Neuronal stem cell (in vitro differentiated cells): ENCODE data around the gene ARHGAP22.

Source experiments
- DNase-seq: peaks from one replicate; pipeline ENCODE4 v3.0.0-alpha.2; 2013; ENCODE audit warnings: low spot score
- H2AFZ ChIP-seq: one replicate; pipeline ENCODE4 v1.6.1; 2013; ENCODE audit warnings: mild to moderate bottlenecking, low read length, inconsistent platforms
- H2AK5ac ChIP-seq: 2 replicates; pipeline ENCODE4 v1.6.1; 2013; ENCODE audit warnings: low read depth, mild to moderate bottlenecking, inconsistent platforms, low read length, moderate library complexity, mixed read lengths
- H2BK120ac ChIP-seq: 2 replicates; pipeline ENCODE4 v1.6.1; 2013; ENCODE audit warnings: low read depth, mild to moderate bottlenecking, inconsistent platforms, low read length, moderate library complexity, mixed read lengths
- H2BK12ac ChIP-seq: one replicate; pipeline ENCODE4 v1.6.1; 2013; ENCODE audit warnings: low read length, inconsistent platforms
- H2BK15ac ChIP-seq: 2 replicates; pipeline ENCODE4 v1.6.1; 2013; ENCODE audit warnings: mild to moderate bottlenecking, low read length, inconsistent platforms, mixed read lengths
- H2BK5ac ChIP-seq: one replicate; pipeline ENCODE4 v1.6.1; 2013; ENCODE audit warnings: inconsistent platforms, mild to moderate bottlenecking, low read length, moderate library complexity
- H3K14ac ChIP-seq: one replicate; pipeline ENCODE4 v1.6.1; 2013; ENCODE audit warnings: low read length, inconsistent platforms
- H3K18ac ChIP-seq: 2 replicates; pipeline ENCODE4 v1.6.1; 2013; ENCODE audit warnings: low read length, inconsistent platforms
- H3K23ac ChIP-seq: 2 replicates; pipeline ENCODE4 v1.6.1; 2013; ENCODE audit warnings: low read depth, mild to moderate bottlenecking, mixed read lengths, low read length, inconsistent platforms; ENCODE audit not compliant: poor library complexity
- H3K27ac ChIP-seq: replicated peaks from 3 replicates; pipeline ENCODE4 v1.5.1; 2013; ENCODE audit warnings: low read length, inconsistent platforms
- H3K27me3 ChIP-seq, 3 experiments: 2 replicates each; pipeline ENCODE4 v1.6.1; 2013; ENCODE audit warnings: low read length in 3 of 3, mild to moderate bottlenecking in 2 of 3, inconsistent platforms in 1 of 3, low read depth in 1 of 3, mixed read lengths in 1 of 3, moderate library complexity in 1 of 3; ENCODE audit not compliant: control insufficient read depth in 3 of 3, insufficient read depth in 3 of 3
- H3K36me3 ChIP-seq, 2 donors: replicated peaks in 1 of 2; 2 replicates each; pipeline ENCODE4 v1.6.1; 2013; ENCODE audit warnings: low read length in 2 of 2; ENCODE audit not compliant: control insufficient read depth in 2 of 2, insufficient read depth in 2 of 2
- H3K4ac ChIP-seq: 2 replicates; pipeline ENCODE4 v1.6.1; 2013; ENCODE audit warnings: inconsistent platforms, mild to moderate bottlenecking, low read length, moderate library complexity
- H3K4me1 ChIP-seq, 2 donors: 1 replicate in 1 of 2; 2 replicates in 1 of 2; pipeline ENCODE4 v1.6.1; 2013; ENCODE audit warnings: low read length in 2 of 2, low read depth in 1 of 2; ENCODE audit not compliant: control insufficient read depth in 2 of 2, insufficient read depth in 1 of 2
- H3K4me2 ChIP-seq: one replicate; pipeline ENCODE4 v1.6.1; 2013; ENCODE audit warnings: mild to moderate bottlenecking, low read length, inconsistent platforms; ENCODE audit not compliant: insufficient read depth, poor library complexity, severe bottlenecking
- H3K4me3 ChIP-seq, 2 donors: 2 replicates each; pipeline ENCODE4 v1.5.1; 2013; ENCODE audit warnings: low read length in 2 of 2, mild to moderate bottlenecking in 2 of 2, inconsistent platforms in 1 of 2, moderate library complexity in 1 of 2
- H3K79me1 ChIP-seq: one replicate; pipeline ENCODE4 v1.6.1; 2013; ENCODE audit warnings: low read depth, mild to moderate bottlenecking, inconsistent platforms, low read length, moderate library complexity
- H3K9ac ChIP-seq: one replicate; pipeline ENCODE4 v1.6.1; 2013; ENCODE audit warnings: mild to moderate bottlenecking, low read depth, low read length, inconsistent platforms; ENCODE audit not compliant: poor library complexity
- H3K9me3 ChIP-seq, 2 donors: replicated peaks in 1 of 2; 2 replicates each; pipeline versions ENCODE3 to v1.6.1; 2013; ENCODE audit warnings: low read length in 2 of 2, mild to moderate bottlenecking in 2 of 2, inconsistent platforms in 1 of 2, low read depth in 1 of 2, mixed read lengths in 1 of 2, moderate library complexity in 1 of 2; ENCODE audit not compliant: control insufficient read depth in 2 of 2, insufficient read depth in 1 of 2
- H4K8ac ChIP-seq: one replicate; pipeline ENCODE4 v1.6.1; 2013; ENCODE audit warnings: low read depth, mild to moderate bottlenecking, inconsistent platforms, low read length, moderate library complexity
- H4K91ac ChIP-seq: one replicate; pipeline ENCODE4 v1.6.1; 2013; ENCODE audit warnings: low read length, low read depth, mild to moderate bottlenecking, inconsistent platforms; ENCODE audit not compliant: poor library complexity
- WGBS, 2 donors: extraction: QIAGEN DNeasy Blood & Tissue Kit; methylation state at CpG; one replicate each; pipeline ENCODE4 v1.1.7; 2013; ENCODE audit warnings: missing lambda C conversion rate in 2 of 2, mixed read lengths in 1 of 2; ENCODE audit not compliant: insufficient read length in 2 of 2, insufficient replicate concordance in 1 of 2; ENCODE audit errors: extremely low coverage in 2 of 2; 5-methylcytosine and 5-hydroxymethylcytosine counted together

ARHGAP22 gene

DNA sequence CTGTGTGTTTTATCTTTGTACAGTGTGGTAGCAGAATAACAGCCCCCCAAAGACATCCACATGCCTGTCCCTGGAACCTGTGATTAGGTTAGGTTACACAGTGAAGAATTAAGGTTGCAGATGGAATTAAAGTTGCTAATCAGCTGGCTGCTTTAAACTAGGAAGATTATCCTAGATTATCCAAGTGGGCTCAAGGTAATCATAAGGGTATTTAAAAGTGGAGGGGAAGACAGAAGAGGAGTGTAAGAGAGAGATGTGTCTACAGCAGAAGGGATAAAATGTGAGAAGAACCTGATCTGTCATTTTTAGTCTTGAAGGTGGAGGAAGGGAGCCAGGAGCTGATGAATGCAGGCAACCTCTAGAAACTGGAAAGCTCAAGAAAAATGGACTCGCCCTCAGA lies 117.6 kb downstream of the ARHGAP22 start:
- no peak overlapping the region for H3K18ac ChIP-seq
- no peak overlapping the region for H4K8ac ChIP-seq
- no peak overlapping the region for H3K27ac ChIP-seq
- H2BK12ac ChIP-seq, result no peak overlapping the region
- H3K9ac ChIP-seq, result no peak overlapping the region
- H2BK15ac ChIP-seq, result no peak overlapping the region
- peaks cover 0 to 17% (median 0%) of the 10 kb centered on the region in 3 experiments for H3K27me3 ChIP-seq
- H2AK5ac ChIP-seq, result no peak overlapping the region
- DNase-seq, result no peak
- no peak overlapping the region for H4K91ac ChIP-seq
- no peaks in the 10 kb centered on the region for H3K4me1 ChIP-seq
- no peak overlapping the region for H3K14ac ChIP-seq
- no peak overlapping the region for H3K4ac ChIP-seq
- H3K36me3 ChIP-seq, result no peaks in the 10 kb centered on the region
- no CpG with 5 or more reads among the region's 1 CpG for WGBS, 2 donors
- no peaks in the 10 kb centered on the region for H3K79me1 ChIP-seq
- no peaks in the 10 kb centered on the region for H3K9me3 ChIP-seq
- H2AFZ ChIP-seq, result no peak overlapping the region
- H2BK5ac ChIP-seq, result no peak overlapping the region
- no peak overlapping the region for H2BK120ac ChIP-seq
- H3K4me3 ChIP-seq, result no peak overlapping the region
- H3K23ac ChIP-seq, result no peak overlapping the region
- H3K4me2 ChIP-seq, result no peak overlapping the region

DNA sequence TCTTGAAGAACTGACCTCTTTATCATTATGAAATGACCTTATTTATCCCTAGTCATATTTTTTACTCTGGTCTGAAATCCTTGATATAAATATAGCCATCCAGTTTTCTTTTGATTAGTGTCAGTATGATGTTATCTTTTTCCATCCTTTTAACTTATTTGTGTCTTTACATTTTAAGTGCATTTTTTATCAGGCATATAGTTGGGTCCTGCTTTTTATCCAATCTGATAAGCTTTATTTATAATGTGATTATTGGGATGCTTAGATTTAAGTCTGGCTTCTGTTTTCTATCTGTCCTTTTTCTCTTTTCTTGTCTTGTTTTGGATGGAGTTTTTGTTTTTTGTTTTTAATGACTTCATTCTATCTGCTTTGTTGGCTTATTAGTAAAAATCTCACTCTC lies 119.2 kb downstream of the ARHGAP22 start:
- no peak overlapping the region for H4K8ac ChIP-seq
- no peak overlapping the region for H4K91ac ChIP-seq
- H2BK12ac ChIP-seq, result no peak overlapping the region
- no peak for DNase-seq
- H3K27ac ChIP-seq, result no peak overlapping the region
- no peaks in the 10 kb centered on the region for H3K36me3 ChIP-seq
- H3K14ac ChIP-seq, result no peak overlapping the region
- H2AFZ ChIP-seq, result no peak overlapping the region
- no peak overlapping the region for H2AK5ac ChIP-seq
- no peak overlapping the region for H3K23ac ChIP-seq
- no peaks in the 10 kb centered on the region for H3K79me1 ChIP-seq
- no peak overlapping the region for H2BK5ac ChIP-seq
- H2BK15ac ChIP-seq, result no peak overlapping the region
- H3K4me2 ChIP-seq, result no peak overlapping the region
- H3K9ac ChIP-seq, result no peak overlapping the region
- H2BK120ac ChIP-seq, result no peak overlapping the region
- no peak overlapping the region for H3K4ac ChIP-seq
- peaks cover 0 to 17% (median 0%) of the 10 kb centered on the region in 3 experiments for H3K27me3 ChIP-seq
- H3K9me3 ChIP-seq, result no peaks in the 10 kb centered on the region
- H3K4me3 ChIP-seq, result no peak overlapping the region
- no peaks in the 10 kb centered on the region for H3K4me1 ChIP-seq
- no peak overlapping the region for H3K18ac ChIP-seq

DNA sequence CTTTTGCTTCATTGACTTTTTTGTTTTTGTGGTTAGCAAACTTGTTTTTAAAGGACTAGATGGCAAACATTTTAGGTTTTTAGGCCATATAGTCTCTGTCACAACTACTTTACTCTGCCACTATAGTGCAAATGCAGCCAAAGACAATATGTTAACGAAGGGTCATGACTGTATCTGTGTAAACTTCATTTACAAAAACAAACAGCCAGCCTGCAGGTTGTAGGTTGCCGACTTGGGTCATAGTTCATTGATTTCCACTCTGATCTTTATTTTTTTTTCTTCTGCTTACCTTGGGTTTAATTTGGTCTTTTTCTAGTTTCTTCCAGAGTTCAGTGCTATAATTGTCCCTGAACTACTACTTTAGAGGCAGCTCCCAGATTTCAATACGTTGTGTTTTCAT lies 120.0 kb downstream of the ARHGAP22 start:
- H2BK5ac ChIP-seq, result no peak overlapping the region
- H3K9me3 ChIP-seq, result no peaks in the 10 kb centered on the region
- H2AK5ac ChIP-seq, result no peak overlapping the region
- no peaks in the 10 kb centered on the region for H3K79me1 ChIP-seq
- H3K18ac ChIP-seq, result no peak overlapping the region
- no peak overlapping the region for H3K27ac ChIP-seq
- no peak overlapping the region for H2BK15ac ChIP-seq
- no peaks in the 10 kb centered on the region for H3K4me1 ChIP-seq
- H2AFZ ChIP-seq, result no peak overlapping the region
- H4K91ac ChIP-seq, result no peak overlapping the region
- no peaks in the 10 kb centered on the region for H3K36me3 ChIP-seq
- H3K9ac ChIP-seq, result no peak overlapping the region
- H4K8ac ChIP-seq, result no peak overlapping the region
- H2BK12ac ChIP-seq, result no peak overlapping the region
- H3K4me2 ChIP-seq, result no peak overlapping the region
- WGBS, 2 donors, result no CpG with 5 or more reads among the region's 3 CpGs
- H3K23ac ChIP-seq, result no peak overlapping the region
- no peak overlapping the region for H3K4ac ChIP-seq
- DNase-seq, result no peak
- no peak overlapping the region for H3K14ac ChIP-seq
- peaks cover 0 to 13% (median 0%) of the 10 kb centered on the region in 3 experiments for H3K27me3 ChIP-seq
- no peak overlapping the region for H2BK120ac ChIP-seq
- H3K4me3 ChIP-seq, result no peak overlapping the region

DNA sequence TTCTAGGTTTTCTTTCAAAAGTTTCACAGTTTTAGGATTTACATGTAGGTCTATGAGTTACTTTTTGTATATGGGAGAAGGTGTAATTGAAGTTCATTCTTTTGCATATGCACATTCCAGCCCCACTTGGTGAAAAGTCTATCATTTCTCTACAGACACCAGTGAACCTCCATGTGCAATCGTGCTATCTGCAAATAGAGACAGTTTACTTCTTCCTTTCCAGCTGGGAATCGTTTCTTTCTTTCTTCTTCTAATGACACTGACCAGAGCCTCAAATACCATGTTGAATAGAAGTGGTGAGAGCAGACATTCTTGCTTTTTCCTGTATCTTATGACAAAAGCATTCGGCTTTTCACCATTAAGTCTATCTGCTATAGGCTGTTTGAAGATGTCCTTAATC lies 122.7 kb downstream of the ARHGAP22 start:
- Histone ChIP-seq H2BK120ac (no peak overlapping the region), H2BK15ac (no peak overlapping the region), H3K4me2 (no peak overlapping the region), H4K91ac (no peak overlapping the region), H2BK5ac (no peak overlapping the region), H3K36me3 (no peaks in the 10 kb centered on the region), H3K9ac (no peak overlapping the region), H3K23ac (no peak overlapping the region), H3K18ac (no peak overlapping the region), H3K4me1 (no peaks in the 10 kb centered on the region), H2AK5ac (no peak overlapping the region), H2BK12ac (no peak overlapping the region), H4K8ac (no peak overlapping the region), H3K27me3 (peaks cover 0 to 9% (median 0%) of the 10 kb centered on the region in 3 experiments), H3K14ac (no peak overlapping the region), H3K79me1 (no peaks in the 10 kb centered on the region), H2AFZ (no peak overlapping the region), H3K9me3 (no peaks in the 10 kb centered on the region), H3K27ac (no peak overlapping the region), H3K4ac (no peak overlapping the region), H3K4me3 (no peak overlapping the region)
- WGBS, 2 donors, result no CpG with 5 or more reads among the region's 3 CpGs
- no peak for DNase-seq
